ENCODE results near the gene DPM3. TPM values are rescaled to one million over a fixed set of nuclear protein-coding genes. Genes with fewer than 3 reads are reported as not detected.

Gene DPM3
- total and polyA plus RNA-seq, 9 of the 15 experiments (the other 6 are each of a cell fraction or from before 2014, with no cell fraction given) = 3.7 to 120 (median 36.4) TPM

DNA sequence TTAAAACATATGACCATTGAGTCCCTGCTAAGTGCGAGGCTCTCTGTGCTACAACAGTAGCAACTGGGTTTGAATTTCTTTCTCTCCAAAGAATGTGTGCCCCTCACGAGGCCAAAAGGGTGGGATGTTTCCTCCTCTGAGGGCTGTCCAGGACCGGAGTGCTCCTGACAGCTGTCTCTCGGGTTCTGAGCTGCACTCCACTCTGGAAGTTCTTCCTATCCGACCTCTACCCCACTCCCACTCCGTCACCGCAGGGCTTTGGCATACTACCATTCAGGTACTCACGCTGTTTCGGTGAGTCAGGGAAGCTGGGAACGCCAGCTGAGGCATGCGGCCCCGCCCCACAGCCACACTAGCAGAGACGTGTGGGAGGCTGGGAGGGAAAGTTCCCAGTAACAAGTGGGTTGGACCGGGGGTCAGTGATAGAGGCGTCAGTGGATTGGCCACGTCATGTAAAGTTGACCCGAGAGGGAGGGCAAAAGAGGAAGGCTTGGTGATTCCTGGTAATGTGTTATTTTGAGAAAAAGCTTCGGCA, 5.4 kb downstream of the DPM3 start (continued):
- TF ChIP-seq GATA2 (CRISPR knock-in tag; IDR thresholded peaks at IDR 0.05) (no peak), ATF7 (IDR thresholded peaks at IDR 0.05) (no peak; the same call in 1 of the 2 replicates), TAF9B (IDR thresholded peaks at IDR 0.05; ENCODE audit: partially characterized antibody) (no peak), ZNF12 (CRISPR knock-in tag; IDR thresholded peaks at IDR 0.05) (no peak), PRPF4 (IDR thresholded peaks at IDR 0.05; ENCODE audit: insufficient read depth, low read depth, low read length, poor library complexity, severe bottlenecking) (no peak), CC2D1A (IDR thresholded peaks at IDR 0.05) (no peak), WHSC1 (IDR thresholded peaks at IDR 0.05; ENCODE audit: low read length) (no peak), SP2 (IDR thresholded peaks at IDR 0.05; ENCODE audit: extremely low read depth, low read depth, low read length, poor library complexity, severe bottlenecking) (no peak), TBL1XR1 (IDR thresholded peaks at IDR 0.05; ENCODE audit: low read length in 2 of 2) (peak in 1 of 2 experiments; percentile 28; a peak in 1 of 4 replicates), CCNT2 (IDR thresholded peaks at IDR 0.05; ENCODE audit: borderline replicate concordance, extremely low read depth, insufficient read length, low read depth, low read length) (no peak), ZNF79 (CRISPR knock-in tag; IDR thresholded peaks at IDR 0.05; ENCODE audit: low read depth) (no peak), FOXA3 (CRISPR knock-in tag; conservative IDR thresholded peaks at IDR 0.05 in 1 of 2, IDR thresholded peaks at IDR 0.05 in 1 of 2) (no peak; a peak in 1 of 4 replicates), PPARD (CRISPR knock-in tag; IDR thresholded peaks at IDR 0.05) (no peak), ZNF695 (CRISPR knock-in tag; IDR thresholded peaks at IDR 0.05) (no peak), ZNF785 (CRISPR knock-in tag; IDR thresholded peaks at IDR 0.05) (no peak), NR2F6 (CRISPR knock-in tag; IDR thresholded peaks at IDR 0.05) (no peak), PURB (CRISPR knock-in tag; IDR thresholded peaks at IDR 0.05; ENCODE audit: low read depth) (no peak), HIVEP1 (CRISPR knock-in tag; IDR thresholded peaks at IDR 0.05) (no peak), MTA2 (IDR thresholded peaks at IDR 0.05; ENCODE audit: low read depth) (0 out of 2 replicates have a peak, but pooled peaks have one; percentile 4)
- TF ChIP-seq, protein P1, sequence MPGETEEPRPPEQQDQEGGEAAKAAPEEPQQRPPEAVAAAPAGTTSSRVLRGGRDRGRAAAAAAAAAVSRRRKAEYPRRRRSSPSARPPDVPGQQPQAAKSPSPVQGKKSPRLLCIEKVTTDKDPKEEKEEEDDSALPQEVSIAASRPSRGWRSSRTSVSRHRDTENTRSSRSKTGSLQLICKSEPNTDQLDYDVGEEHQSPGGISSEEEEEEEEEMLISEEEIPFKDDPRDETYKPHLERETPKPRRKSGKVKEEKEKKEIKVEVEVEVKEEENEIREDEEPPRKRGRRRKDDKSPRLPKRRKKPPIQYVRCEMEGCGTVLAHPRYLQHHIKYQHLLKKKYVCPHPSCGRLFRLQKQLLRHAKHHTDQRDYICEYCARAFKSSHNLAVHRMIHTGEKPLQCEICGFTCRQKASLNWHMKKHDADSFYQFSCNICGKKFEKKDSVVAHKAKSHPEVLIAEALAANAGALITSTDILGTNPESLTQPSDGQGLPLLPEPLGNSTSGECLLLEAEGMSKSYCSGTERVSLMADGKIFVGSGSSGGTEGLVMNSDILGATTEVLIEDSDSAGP (CRISPR knock-in tag; IDR thresholded peaks at IDR 0.05) = no peak
- TF ChIP-seq, protein P2, sequence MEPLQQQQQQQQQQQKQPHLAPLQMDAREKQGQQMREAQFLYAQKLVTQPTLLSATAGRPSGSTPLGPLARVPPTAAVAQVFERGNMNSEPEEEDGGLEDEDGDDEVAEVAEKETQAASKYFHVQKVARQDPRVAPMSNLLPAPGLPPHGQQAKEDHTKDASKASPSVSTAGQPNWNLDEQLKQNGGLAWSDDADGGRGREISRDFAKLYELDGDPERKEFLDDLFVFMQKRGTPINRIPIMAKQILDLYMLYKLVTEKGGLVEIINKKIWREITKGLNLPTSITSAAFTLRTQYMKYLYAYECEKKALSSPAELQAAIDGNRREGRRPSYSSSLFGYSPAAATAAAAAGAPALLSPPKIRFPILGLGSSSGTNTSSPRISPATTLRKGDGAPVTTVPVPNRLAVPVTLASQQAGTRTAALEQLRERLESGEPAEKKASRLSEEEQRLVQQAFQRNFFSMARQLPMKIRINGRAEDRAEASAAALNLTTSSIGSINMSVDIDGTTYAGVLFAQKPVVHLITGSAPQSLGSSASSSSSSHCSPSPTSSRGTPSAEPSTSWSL (CRISPR knock-in tag; IDR thresholded peaks at IDR 0.05; ENCODE audit: borderline replicate concordance) = no peak
- TF ChIP-seq, protein P3, sequence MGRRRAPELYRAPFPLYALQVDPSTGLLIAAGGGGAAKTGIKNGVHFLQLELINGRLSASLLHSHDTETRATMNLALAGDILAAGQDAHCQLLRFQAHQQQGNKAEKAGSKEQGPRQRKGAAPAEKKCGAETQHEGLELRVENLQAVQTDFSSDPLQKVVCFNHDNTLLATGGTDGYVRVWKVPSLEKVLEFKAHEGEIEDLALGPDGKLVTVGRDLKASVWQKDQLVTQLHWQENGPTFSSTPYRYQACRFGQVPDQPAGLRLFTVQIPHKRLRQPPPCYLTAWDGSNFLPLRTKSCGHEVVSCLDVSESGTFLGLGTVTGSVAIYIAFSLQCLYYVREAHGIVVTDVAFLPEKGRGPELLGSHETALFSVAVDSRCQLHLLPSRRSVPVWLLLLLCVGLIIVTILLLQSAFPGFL (CRISPR knock-in tag; IDR thresholded peaks at IDR 0.05) = no peak
- TF ChIP-seq, protein P4, sequence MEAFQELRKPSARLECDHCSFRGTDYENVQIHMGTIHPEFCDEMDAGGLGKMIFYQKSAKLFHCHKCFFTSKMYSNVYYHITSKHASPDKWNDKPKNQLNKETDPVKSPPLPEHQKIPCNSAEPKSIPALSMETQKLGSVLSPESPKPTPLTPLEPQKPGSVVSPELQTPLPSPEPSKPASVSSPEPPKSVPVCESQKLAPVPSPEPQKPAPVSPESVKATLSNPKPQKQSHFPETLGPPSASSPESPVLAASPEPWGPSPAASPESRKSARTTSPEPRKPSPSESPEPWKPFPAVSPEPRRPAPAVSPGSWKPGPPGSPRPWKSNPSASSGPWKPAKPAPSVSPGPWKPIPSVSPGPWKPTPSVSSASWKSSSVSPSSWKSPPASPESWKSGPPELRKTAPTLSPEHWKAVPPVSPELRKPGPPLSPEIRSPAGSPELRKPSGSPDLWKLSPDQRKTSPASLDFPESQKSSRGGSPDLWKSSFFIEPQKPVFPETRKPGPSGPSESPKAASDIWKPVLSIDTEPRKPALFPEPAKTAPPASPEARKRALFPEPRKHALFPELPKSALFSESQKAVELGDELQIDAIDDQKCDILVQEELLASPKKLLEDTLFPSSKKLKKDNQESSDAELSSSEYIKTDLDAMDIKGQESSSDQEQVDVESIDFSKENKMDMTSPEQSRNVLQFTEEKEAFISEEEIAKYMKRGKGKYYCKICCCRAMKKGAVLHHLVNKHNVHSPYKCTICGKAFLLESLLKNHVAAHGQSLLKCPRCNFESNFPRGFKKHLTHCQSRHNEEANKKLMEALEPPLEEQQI (IDR thresholded peaks at IDR 0.05) = no peak

Data from K562 (cell line).